Suprapubic skin (tissue), 4 donors: Measurements from ENCODE around the gene DCST1. TPM values are rescaled to one million over a fixed set of nuclear protein-coding genes. Genes with fewer than 3 reads are reported as not detected.
"Not testable (repeated sequence)": the region's sequence is repeated elsewhere in the genome, so short reads cannot be mapped to it uniquely, and the experiment has no call there.

ENCODE experiments used
- DNase-seq, 2 donors: peaks; one replicate each; pipeline ENCODE4 v3.0.0-alpha.2; 2019; ENCODE audit warnings: low spot score in 2 of 2
- H3K27ac ChIP-seq: fragments of 200-600 bp; sonication (generic); one replicate; pipeline ENCODE4 v1.5.1; 2019
- H3K27me3 ChIP-seq: fragments of 200-600 bp; sonication (generic); one replicate; pipeline ENCODE4 v1.5.1; 2019
- H3K36me3 ChIP-seq: fragments of 200-600 bp; sonication (generic); one replicate; pipeline ENCODE4 v1.5.1; 2019
- H3K4me1 ChIP-seq: fragments of 200-600 bp; sonication (generic); one replicate; pipeline ENCODE4 v1.5.1; 2019
- H3K4me3 ChIP-seq: fragments of 200-600 bp; sonication (generic); one replicate; pipeline ENCODE4 v1.5.1; 2019; ENCODE audit warnings: mild to moderate bottlenecking
- H3K9me3 ChIP-seq: fragments of 200-600 bp; sonication (generic); one replicate; pipeline ENCODE4 v1.5.1; 2019
- CTCF ChIP-seq, 2 donors: fragments of 200-600 bp in 1 of 2; fragments of 450-650 bp in 1 of 2; sonication (generic) in 1 of 2; IDR thresholded peaks; one replicate each; pipeline ENCODE4 v1.5.1; 2016 to 2019; ENCODE audit warnings: antibody characterized with exemption in 2 of 2, mild to moderate bottlenecking in 1 of 2, moderate library complexity in 1 of 2
- EP300 ChIP-seq: sonication (generic); formaldehyde crosslinking; IDR thresholded peaks from one replicate; pipeline ENCODE4 v1.6.1; 2017; ENCODE audit warnings: antibody characterized with exemption
- POLR2A ChIP-seq, 2 donors: fragments of 450-650 bp; IDR thresholded peaks; one replicate each; pipeline ENCODE4 v1.6.1; 2017; ENCODE audit warnings: antibody characterized with exemption in 2 of 2, mild to moderate bottlenecking in 2 of 2, moderate library complexity in 2 of 2
- POLR2AphosphoS5 ChIP-seq, 3 donors: sonication (generic); formaldehyde crosslinking; IDR thresholded peaks; one replicate each; pipeline ENCODE4 v1.6.1; 2017; ENCODE audit warnings: antibody characterized with exemption in 3 of 3
- WGBS: methylation state at CpG from one replicate; pipeline ENCODE4 v1.1.5; 2018; 5-methylcytosine and 5-hydroxymethylcytosine counted together
- total RNA-seq, 4 donors: library from RNA; depleted of rRNA; stranded (reverse); fragments of >200 nt; gene quantifications; one replicate each; pipeline ENCODE4 v1.1.0, GENCODE V29; 2016

DCST1 gene
- 1 to 10 TPM in 3 of 4 donors, under 1 TPM in 1; 0.55 to 8.2 (median 2.8) TPM for total RNA-seq

- Histone ChIP-seq H3K4me1 (peaks cover 24% of the 10 kb centered on the region), H3K36me3 (no peaks in the 10 kb centered on the region), H3K27me3 (no peaks in the 10 kb centered on the region), H3K27ac (no peak within 1 kb of the TSS), H3K4me3 (no peak within 1 kb of the TSS), H3K9me3 (no peaks in the 10 kb centered on the region)
- 93% methylated on average over 7 of the region's 9 CpGs for WGBS
- TF ChIP-seq POLR2A (IDR thresholded peaks at IDR 0.05), result no peak
- no peak for TF ChIP-seq EP300
- no peak for TF ChIP-seq CTCF (IDR thresholded peaks at IDR 0.05)
- TF ChIP-seq POLR2AphosphoS5 (IDR thresholded peaks at IDR 0.05), result no peak
- no peak for DNase-seq
Measured at GRCh38 chr1:155033524-155033923, at the start of gene DCST1, which contains the start of gene DCST2. DCST1 (plus strand) TSS chr1:155033824; CDS start chr1:155034037, 213 bp downstream. DCST2 (minus strand) TSS chr1:155033781; CDS start chr1:155033701, 80 bp downstream.

GRCh38 chr1:154986736-154987135 is 46.9 kb upstream of the DCST1 start:
- H3K36me3 ChIP-seq, result peaks cover 47% of the 10 kb centered on the region
- 89% methylated on average over 4 of the region's 4 CpGs for WGBS

GRCh38 chr1:154987326-154987725 is 46.3 kb upstream of the DCST1 start:
- Histone ChIP-seq H3K36me3 (peaks cover 50% of the 10 kb centered on the region), H3K9me3 (no peaks in the 10 kb centered on the region), H3K27ac (no peak overlapping the region), H3K4me1 (peaks cover 27% of the 10 kb centered on the region), H3K27me3 (no peaks in the 10 kb centered on the region), H3K4me3 (no peak overlapping the region)
- WGBS, result 75% methylated on average over 6 of the region's 6 CpGs
- DNase-seq, result no peak
- TF ChIP-seq CTCF (IDR thresholded peaks at IDR 0.05) (no peak), POLR2A (IDR thresholded peaks at IDR 0.05) (no peak), POLR2AphosphoS5 (IDR thresholded peaks at IDR 0.05) (no peak), EP300 (no peak)

More at GRCh38 chr1:154986736-154987135, 46.9 kb upstream of the DCST1 start:
- not testable (repeated sequence) for H3K4me3 ChIP-seq, H3K9me3 ChIP-seq, DNase-seq, H3K27ac ChIP-seq, H3K27me3 ChIP-seq
- peaks cover 30% of the 10 kb centered on the region for H3K4me1 ChIP-seq

GRCh38 chr1:154988058-154988954 is 45.3 kb upstream of the DCST1 start:
- no peaks in the 10 kb centered on the region for H3K27me3 ChIP-seq
- no peak for DNase-seq
- no peak overlapping the region for H3K4me3 ChIP-seq
- peaks cover 22% of the 10 kb centered on the region for H3K4me1 ChIP-seq
- H3K27ac ChIP-seq, result no peak overlapping the region
- TF ChIP-seq EP300, result no peak
- no peak for TF ChIP-seq CTCF (IDR thresholded peaks at IDR 0.05)
- WGBS, result 87% methylated on average over 14 of the region's 17 CpGs
- H3K36me3 ChIP-seq, result peaks cover 56% of the 10 kb centered on the region
- H3K9me3 ChIP-seq, result no peaks in the 10 kb centered on the region

- Histone ChIP-seq H3K9me3 (no peaks in the 10 kb centered on the region), H3K4me3 (no peak overlapping the region), H3K27me3 (no peaks in the 10 kb centered on the region), H3K4me1 (peaks cover 13% of the 10 kb centered on the region), H3K27ac (no peak overlapping the region), H3K36me3 (peaks cover 56% of the 10 kb centered on the region)
- WGBS, result 85% methylated on average over 3 of the region's 3 CpGs
- DNase-seq, result no peak
- no peak for TF ChIP-seq POLR2A (IDR thresholded peaks at IDR 0.05)
- no peak for TF ChIP-seq POLR2AphosphoS5 (IDR thresholded peaks at IDR 0.05)
Measured at GRCh38 chr1:154989195-154989860, 44.3 kb upstream of the DCST1 start.

GRCh38 chr1:154990276-154990675 is 43.3 kb upstream of the DCST1 start:
- Histone ChIP-seq H3K27ac (no peak overlapping the region), H3K27me3 (no peaks in the 10 kb centered on the region), H3K4me1 (peaks cover 4% of the 10 kb centered on the region), H3K36me3 (peaks cover 56% of the 10 kb centered on the region), H3K9me3 (no peaks in the 10 kb centered on the region), H3K4me3 (no peak overlapping the region)
- TF ChIP-seq POLR2A (IDR thresholded peaks at IDR 0.05) (no peak), POLR2AphosphoS5 (IDR thresholded peaks at IDR 0.05) (no peak), EP300 (no peak), CTCF (IDR thresholded peaks at IDR 0.05) (no peak)
- 91% methylated on average over 4 of the region's 8 CpGs for WGBS
- no peak for DNase-seq
